ENCODE data around the gene INO80E.
A peak's percentile ranks its signal among the peaks of the same experiment; 100 is the strongest.
"Not testable (repeated sequence)": the region's sequence is repeated elsewhere in the genome, so short reads cannot be mapped to it uniquely, and the experiment has no call there.

INO80E gene

DNA sequence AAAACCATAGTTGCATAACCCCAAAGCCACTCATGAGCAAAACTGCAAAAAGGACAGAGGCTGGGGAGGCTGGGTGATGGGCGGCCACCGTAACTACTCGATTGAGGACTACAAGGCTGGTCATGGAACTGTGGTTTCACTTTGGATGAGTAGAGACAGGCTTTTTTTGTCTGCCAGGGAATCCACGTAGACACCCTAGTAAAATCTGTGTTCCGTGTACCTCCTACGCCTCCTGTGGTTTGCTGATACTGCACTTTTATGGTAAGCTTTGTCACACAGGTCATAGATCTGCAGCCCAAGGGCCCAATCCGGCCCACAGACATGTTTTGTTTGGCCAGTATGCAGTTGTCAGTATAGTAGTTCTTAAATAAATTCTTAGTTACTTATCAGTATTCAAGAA lies 37.2 kb downstream of the INO80E start:
- DNase-seq = no peak

DNA sequence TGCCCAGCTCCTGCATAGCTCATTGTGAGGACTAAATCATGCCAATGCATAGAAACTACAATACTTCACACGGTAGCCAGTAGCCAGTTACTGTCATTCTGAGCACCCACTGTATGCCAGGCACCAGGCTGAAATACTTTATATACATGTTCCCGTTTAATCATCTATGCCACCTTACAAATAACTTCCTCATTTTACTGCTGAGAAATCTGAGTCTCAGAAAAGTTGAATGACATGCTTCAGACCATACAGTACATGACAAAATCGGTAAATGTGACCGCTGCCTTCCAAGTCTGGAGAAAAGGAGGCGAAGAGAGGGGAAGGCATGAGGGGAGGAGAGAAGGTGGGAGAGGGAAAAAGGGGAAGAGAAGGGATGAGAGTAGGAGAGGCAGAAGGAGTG lies 44.2 kb downstream of the INO80E start:
- no peak for DNase-seq

DNA sequence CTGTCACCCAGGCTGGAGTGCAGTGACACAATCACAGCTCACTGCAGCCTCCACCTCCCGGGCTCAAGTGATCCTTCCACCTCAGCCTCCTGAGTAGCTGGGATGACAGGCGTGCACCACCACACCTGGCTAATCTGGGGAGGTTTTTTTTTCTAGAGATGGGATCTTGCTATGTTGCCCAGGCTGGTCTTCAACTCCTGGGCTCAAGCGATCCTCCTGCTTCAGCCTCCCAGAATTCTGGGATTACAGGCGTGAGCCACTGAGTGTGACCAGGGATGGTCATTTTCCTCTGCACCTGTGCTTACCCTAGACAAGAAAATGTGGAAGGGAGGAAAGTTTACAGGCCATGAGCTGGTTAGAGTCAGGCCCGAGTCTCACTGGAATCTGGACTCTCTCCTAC lies 44.6 kb downstream of the INO80E start:
- DNase-seq = not testable (repeated sequence)

DNA sequence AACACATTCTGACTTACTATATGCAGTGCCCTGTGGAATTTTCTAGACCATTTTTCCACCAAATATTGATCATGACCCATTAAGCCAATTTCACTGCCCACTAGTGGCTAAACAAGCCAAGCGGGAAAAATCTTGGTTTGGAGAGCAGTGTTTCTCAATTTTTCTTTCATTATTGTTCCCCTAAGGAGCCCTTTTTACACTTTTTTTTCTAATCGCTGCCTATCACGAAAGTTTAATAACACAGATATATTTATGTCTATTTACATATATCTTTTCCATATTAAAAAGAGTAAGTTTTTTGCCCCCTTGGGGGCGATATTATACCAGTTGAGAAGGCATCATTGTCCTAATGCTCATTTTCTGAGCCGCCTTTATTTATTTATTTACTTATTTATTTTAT lies 45.8 kb downstream of the INO80E start:
- peak; percentile 49 for DNase-seq

DNA sequence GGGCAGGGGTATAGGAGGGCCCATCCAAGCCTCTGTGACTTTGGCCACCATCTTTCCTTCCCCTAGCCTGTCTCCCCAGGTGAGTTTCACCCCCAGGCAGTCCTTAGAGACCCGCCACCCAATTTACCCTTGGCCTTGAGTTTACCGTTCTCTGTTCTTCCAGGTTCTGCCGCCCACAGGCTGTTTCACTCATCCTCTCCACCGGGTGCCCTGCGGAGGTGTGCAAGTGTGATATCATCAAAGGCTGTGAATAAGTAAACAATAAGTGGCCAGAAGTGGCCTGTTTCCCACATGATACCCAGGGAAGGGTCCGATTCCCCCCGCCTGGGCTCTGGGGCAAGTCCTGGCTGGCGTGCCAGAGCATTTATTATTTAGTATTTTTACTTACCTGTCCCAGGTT lies 50.1 kb downstream of the INO80E start:
- no peak for DNase-seq

DNA sequence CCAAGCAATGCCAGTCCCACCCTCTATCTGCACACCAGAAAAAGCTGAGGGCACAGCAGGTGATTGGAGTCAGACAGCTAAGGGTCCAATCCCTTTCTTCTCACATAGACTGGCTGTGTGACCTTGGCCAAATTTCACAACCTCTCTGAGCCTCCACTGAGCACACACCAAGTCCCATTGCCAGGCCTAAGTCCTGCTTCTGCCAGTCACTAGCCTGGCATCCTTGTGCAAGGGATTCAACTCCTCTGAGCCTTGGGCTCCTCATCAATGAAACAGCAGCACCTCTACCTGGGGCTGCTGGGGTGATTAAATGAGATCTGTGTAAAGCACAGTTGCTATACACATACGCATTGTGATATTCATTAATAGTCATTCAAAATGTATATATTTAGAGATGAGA lies 50.5 kb downstream of the INO80E start:
- no peak for DNase-seq

DNA sequence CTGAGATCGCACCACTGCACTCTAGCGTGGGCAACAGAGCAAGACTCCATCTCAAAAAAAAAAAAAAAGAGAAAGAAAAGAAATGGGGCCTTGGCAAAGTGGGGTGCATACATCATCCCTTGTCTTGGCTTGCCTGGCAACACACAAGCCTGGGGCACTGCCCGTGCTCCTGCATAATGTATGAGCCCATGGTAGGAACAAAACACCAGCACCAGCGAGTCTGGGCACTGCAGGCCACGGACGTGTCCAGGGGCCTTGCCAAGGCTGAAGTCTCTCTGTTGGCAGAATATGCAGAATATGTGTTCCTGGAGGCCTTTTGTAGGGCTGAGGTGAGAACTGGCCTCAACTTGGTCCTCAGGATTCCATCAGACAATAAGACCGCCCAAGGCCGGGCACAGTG lies 53.8 kb downstream of the INO80E start:
- DNase-seq = no peak

DNA sequence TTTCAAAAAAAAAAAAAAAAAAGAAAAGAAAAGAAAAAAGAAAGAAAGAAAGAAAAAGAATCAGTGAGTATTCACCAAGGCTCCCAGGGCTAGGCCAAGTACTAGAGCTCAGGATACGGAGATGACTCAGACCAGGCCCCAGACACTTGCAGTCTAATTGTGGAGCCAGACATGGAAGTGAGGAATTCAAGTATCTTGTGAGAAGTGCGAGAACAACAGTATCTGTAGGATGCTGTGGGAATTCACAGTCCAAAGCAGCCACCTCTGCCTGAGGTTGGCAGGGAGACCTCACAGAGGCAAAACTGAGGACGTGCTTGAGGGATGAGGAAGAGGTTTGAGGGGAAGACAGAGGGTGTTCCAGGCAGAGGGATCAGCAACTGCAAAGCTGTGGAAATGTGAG lies 55.5 kb downstream of the INO80E start:
- DNase-seq = no peak

DNA sequence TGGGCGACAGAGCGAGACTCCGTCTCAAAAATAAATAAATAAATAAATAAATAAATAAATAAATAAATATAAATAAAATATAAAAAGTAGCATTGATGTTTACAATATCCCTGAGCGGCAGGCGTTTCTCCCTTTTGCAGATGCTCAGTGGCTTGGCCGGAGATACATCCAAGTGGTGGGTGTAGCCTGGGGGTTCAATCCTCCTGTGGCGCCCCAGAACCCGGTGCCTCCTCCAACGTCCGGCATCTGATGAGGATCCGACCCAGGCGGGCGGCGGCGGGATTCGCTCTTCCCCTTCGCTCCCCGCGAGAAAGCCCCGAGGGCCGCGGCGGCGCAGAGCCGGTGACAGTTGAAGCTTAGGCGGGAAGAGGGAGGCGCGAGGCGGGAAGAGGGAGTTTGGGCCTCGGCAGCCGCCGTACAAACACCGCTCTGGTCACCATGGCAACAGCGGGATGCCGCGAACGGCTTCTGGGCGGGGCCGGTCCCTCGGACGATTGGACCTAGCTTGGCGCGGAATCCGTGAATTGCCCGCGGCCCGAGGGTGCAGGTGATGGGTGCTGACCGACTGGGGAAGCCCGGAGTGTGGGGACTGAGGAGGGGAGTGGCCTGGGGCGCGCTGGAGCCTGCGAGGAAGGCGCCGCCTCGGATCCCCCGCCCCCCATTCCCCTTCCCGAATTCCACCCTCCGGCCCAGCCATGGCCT lies 56.8 kb downstream of the INO80E start:
- peak; percentile 90 for DNase-seq

DNA sequence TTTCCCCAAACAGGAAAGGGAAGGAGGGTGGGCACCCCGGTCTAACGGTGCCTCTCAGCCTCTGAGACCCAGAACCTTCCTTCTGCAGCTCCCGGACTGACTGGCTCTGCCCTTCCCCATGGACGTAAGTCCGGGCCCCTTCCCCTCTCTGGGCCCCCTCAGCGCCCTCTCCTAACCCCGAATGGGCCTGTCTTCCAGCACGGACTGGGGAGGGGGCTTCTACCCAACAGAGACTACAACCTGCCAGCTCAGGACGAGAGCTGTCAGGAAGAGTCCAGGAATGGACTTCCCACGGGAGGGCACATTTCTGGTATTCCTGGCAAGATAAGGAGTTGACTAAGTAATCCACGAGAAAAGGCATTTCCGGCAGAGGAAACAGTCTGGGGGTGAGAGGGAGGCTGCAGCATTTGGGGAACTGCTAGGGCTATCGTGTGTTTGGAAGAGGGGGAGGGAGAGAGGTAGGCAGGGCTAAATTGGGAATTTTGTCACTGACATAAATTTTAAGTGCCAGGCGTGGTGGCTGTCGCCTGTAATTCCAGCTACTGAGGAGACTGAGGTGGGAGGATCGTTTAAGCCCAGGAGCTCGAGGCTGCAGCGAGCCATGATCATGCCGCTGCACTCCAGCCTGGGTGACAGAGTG lies 57.5 kb downstream of the INO80E start:
- DNase-seq = no peak

DNA sequence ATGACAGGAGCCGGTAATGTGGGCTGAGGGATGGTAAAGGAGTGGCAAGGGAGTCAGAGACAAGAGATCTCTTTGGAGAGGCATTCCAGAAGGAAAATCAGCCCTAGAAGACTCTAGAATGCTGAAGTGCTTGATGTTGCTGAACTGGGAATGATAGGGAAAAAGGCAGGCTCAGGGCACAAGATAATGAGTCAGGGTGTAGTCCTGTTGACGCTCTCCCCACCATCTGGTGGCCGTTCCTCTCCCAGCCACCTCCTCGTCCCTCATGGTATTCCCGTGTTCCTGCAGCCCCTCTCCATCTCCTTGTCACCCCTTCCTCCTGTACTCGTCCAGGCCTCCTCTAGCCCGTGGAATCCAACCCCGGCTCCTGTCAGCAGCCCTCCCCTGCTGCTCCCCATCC lies 58.4 kb downstream of the INO80E start:
- no peak for DNase-seq

DNA sequence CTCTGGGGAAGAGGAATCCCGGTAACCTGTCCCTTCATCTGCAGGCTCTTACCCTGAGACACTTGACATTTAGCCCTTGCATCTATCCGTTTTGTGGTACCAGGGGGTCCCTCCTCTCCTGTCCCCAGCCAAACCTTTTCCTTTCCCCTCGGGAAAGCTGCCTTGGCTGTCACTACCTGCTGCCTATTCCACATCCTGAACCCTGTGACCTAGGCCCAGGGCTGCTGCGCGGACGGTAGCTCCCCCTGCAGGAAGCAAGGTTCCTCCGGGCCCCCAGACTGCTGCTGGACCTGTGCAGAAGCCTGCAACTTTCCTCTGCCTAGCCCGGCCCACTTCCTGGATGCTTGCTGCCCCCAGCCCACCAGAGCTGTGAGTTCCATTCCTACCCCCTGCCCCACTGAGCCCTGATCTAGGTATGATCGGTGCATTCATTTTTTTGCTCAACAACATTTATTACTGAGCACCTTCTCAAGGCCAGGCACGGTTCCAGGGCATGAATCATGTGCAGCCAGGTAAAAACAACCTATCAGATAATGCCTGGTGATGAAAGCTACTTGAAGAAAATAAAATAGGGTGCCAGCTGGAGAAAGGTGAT lies 59.0 kb downstream of the INO80E start:
- DNase-seq = peak; percentile 52

All from CD4-positive, alpha-beta T cell treated with Interleukin-12 subunit alpha and Interleukin-12 subunit beta, for 1 hour (primary cell).